ENCODE data around the gene ANKHD1.

DNA sequence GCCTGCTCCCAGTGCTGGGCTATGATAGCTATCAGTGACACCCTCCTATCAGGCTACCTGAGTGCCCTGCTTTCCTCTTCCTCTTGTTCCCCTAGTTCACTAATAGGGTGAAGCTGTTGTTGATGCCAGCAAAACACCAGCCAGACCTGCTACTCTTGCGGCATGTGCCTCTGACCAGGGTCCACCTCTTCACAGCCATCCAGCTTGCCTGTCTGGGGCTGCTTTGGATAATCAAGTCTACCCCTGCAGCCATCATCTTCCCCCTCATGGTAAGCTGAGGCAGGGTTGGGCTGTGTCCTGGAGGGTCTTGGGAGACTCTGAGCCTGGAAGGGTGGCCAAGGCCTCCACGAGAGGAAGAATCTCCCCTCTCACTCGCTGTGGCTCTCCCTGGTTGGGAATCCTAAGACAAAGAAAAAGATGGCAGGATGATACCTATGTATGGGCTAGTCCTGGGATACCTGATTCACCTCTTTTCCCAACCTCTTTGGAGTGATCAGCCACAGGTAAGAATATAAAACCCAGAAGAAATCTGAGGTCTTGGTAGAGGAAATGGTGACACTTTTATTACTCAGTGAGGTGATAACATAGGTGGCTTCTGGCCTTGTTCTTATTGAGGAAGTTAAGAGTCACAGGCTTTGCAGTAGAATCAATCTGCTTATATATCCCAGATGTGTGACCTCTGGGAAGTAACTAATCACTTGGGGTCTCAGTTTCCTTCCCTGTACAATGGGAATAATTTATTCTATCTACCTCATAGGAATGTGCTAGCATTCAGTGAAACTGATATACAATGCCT lies 30.1 kb upstream of the ANKHD1 start:
- TF ChIP-seq, protein P1, sequence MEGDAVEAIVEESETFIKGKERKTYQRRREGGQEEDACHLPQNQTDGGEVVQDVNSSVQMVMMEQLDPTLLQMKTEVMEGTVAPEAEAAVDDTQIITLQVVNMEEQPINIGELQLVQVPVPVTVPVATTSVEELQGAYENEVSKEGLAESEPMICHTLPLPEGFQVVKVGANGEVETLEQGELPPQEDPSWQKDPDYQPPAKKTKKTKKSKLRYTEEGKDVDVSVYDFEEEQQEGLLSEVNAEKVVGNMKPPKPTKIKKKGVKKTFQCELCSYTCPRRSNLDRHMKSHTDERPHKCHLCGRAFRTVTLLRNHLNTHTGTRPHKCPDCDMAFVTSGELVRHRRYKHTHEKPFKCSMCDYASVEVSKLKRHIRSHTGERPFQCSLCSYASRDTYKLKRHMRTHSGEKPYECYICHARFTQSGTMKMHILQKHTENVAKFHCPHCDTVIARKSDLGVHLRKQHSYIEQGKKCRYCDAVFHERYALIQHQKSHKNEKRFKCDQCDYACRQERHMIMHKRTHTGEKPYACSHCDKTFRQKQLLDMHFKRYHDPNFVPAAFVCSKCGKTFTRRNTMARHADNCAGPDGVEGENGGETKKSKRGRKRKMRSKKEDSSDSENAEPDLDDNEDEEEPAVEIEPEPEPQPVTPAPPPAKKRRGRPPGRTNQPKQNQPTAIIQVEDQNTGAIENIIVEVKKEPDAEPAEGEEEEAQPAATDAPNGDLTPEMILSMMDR (conservative IDR thresholded peaks at IDR 0.05): no peak
- TF ChIP-seq EZH2 (IDR thresholded peaks at IDR 0.05; ENCODE audit: low read depth): no peak
